H1 (cell line): ENCODE data around the gene ZNF576. TPM values are rescaled to one million over a fixed set of nuclear protein-coding genes. Genes with fewer than 3 reads are reported as not detected.

Experiments used
- CTCF ChIA-PET: fragments of 300-600 bp; sonication (Branson Sonifier 250); formaldehyde crosslinking; loops from one replicate; lab custom pipeline; 2021; ENCODE audit not compliant: partially characterized antibody; lab: Charles Lee
- POLR2A ChIA-PET: fragments of 300-600 bp; sonication (Branson Sonifier 250); formaldehyde crosslinking; loops from one replicate; lab custom pipeline; 2021; ENCODE audit warnings: inconsistent platforms; ENCODE audit not compliant: partially characterized antibody; lab: Charles Lee
- DNase-seq, 2 experiments: peaks; one replicate each; pipeline versions ENCODE4 v3.0.0 to v3.0.0-alpha.2; 2010 to 2022; ENCODE audit warnings: low spot score in 2 of 2, low read depth in 1 of 2, mixed read lengths in 1 of 2
- FAIRE-seq: peaks from 2 replicates; lab custom pipeline; 2011; peaks lifted over from hg19 to GRCh38; lab: Jason Lieb, UNC
- H2AFZ ChIP-seq: 2 replicates; pipeline ENCODE4 v1.8.1; 2012; ENCODE audit warnings: low read length, inconsistent platforms
- H2AK5ac ChIP-seq: 2 replicates; pipeline ENCODE4 v1.6.1; 2013; ENCODE audit warnings: low read depth, low read length
- H2BK120ac ChIP-seq: replicated peaks from 2 replicates; pipeline ENCODE3; 2013; ENCODE audit warnings: low read depth, low read length, inconsistent platforms
- H2BK12ac ChIP-seq: 2 replicates; pipeline ENCODE4 v1.6.1; 2013; ENCODE audit warnings: low read depth, low read length
- H2BK15ac ChIP-seq: 2 replicates; pipeline ENCODE4 v1.6.1; 2013; ENCODE audit warnings: low read length
- H2BK20ac ChIP-seq: 2 replicates; pipeline ENCODE4 v1.6.1; 2013; ENCODE audit warnings: low read length
- H2BK5ac ChIP-seq: 2 replicates; pipeline ENCODE4 v1.6.1; 2013; ENCODE audit warnings: low read depth, low read length
- H3K14ac ChIP-seq: 2 replicates; pipeline ENCODE4 v1.6.1; 2013; ENCODE audit warnings: inconsistent platforms; ENCODE audit not compliant: insufficient read length
- H3K18ac ChIP-seq: 2 replicates; pipeline ENCODE4 v1.6.1; 2013; ENCODE audit warnings: low read length; ENCODE audit errors: extremely low read depth
- H3K23ac ChIP-seq: 2 replicates; pipeline ENCODE4 v1.6.1; 2013; ENCODE audit warnings: inconsistent platforms; ENCODE audit not compliant: insufficient read length
- H3K23me2 ChIP-seq: 2 replicates; pipeline ENCODE4 v1.6.1; 2013; ENCODE audit warnings: low read depth, low read length
- H3K27ac ChIP-seq: 2 replicates; pipeline ENCODE4 v1.6.1; 2011; ENCODE audit warnings: low read depth, low read length, inconsistent platforms
- H3K27me3 ChIP-seq, 4 experiments: replicated peaks in 1 of 4; 1 replicate in 1 of 4; 2 replicates in 3 of 4; pipeline versions ENCODE4 v1.6.1 to v1.8.1; 2011 to 2013; ENCODE audit warnings: low read length in 3 of 4, mild to moderate bottlenecking in 3 of 4, inconsistent platforms in 2 of 4, mixed read lengths in 2 of 4, moderate library complexity in 1 of 4; ENCODE audit not compliant: control insufficient read depth in 3 of 4, insufficient read depth in 3 of 4; ENCODE audit errors: extremely low read depth in 1 of 4
- H3K36me3 ChIP-seq, 4 experiments: 2 replicates each; pipeline versions ENCODE4 v1.6.1 to v1.8.1; 2011 to 2013; ENCODE audit warnings: mild to moderate bottlenecking in 4 of 4, low read length in 3 of 4, moderate library complexity in 2 of 4, control low read depth in 1 of 4, inconsistent platforms in 1 of 4; ENCODE audit not compliant: insufficient read depth in 4 of 4, control insufficient read depth in 2 of 4
- H3K4ac ChIP-seq: replicated peaks from 2 replicates; pipeline ENCODE3; 2013; ENCODE audit warnings: low read length, low read depth, mixed read lengths, inconsistent platforms; ENCODE audit not compliant: insufficient read length
- H3K4me1 ChIP-seq, 4 experiments: replicated peaks in 1 of 4; 1 replicate in 1 of 4; 2 replicates in 3 of 4; pipeline versions ENCODE4 v1.6.1 to v1.8.1; 2011 to 2013; ENCODE audit warnings: low read length in 3 of 4, inconsistent platforms in 2 of 4, mixed read lengths in 1 of 4; ENCODE audit not compliant: insufficient read depth in 4 of 4, control insufficient read depth in 3 of 4
- H3K4me2 ChIP-seq, 2 experiments: 2 replicates each; pipeline versions ENCODE4 v1.6.1 to v1.8.1; 2011 to 2013; ENCODE audit warnings: low read depth in 2 of 2, low read length in 2 of 2, control low read depth in 1 of 2, inconsistent platforms in 1 of 2, mild to moderate bottlenecking in 1 of 2; ENCODE audit not compliant: insufficient read depth in 1 of 2
- H3K4me3 ChIP-seq, 4 experiments: fragments of 200-600, 300-600 bp in 1 of 4; sonication (generic), shearing (Covaris generic), sonication (Bioruptor Twin) in 1 of 4; 2 replicates each; pipeline versions ENCODE4 v1.5.1 to v1.8.1; 2011 to 2016; ENCODE audit warnings: low read length in 4 of 4, low read depth in 3 of 4, control low read depth in 2 of 4, inconsistent platforms in 2 of 4, mild to moderate bottlenecking in 2 of 4, mixed read lengths in 1 of 4, moderate library complexity in 1 of 4; ENCODE audit not compliant: insufficient read depth in 2 of 4; ENCODE audit errors: extremely low read depth in 1 of 4
- H3K56ac ChIP-seq: replicated peaks from 2 replicates; pipeline ENCODE3; 2013; ENCODE audit warnings: low read depth, mild to moderate bottlenecking, mixed read lengths, low read length, inconsistent platforms; ENCODE audit not compliant: insufficient read length
- H3K79me1 ChIP-seq: 2 replicates; pipeline ENCODE4 v1.6.1; 2013; ENCODE audit warnings: low read depth, low read length, control low read depth
- H3K79me2 ChIP-seq, 2 experiments: 2 replicates each; pipeline versions ENCODE4 v1.6.1 to v1.8.1; 2012 to 2013; ENCODE audit warnings: low read length in 2 of 2, mild to moderate bottlenecking in 2 of 2, inconsistent platforms in 1 of 2; ENCODE audit not compliant: insufficient read depth in 2 of 2, control insufficient read depth in 1 of 2
- H3K9ac ChIP-seq, 4 experiments: replicated peaks in 1 of 4; 1 replicate in 1 of 4; 2 replicates in 3 of 4; pipeline versions ENCODE4 v1.6.1 to v1.8.1; 2011 to 2013; ENCODE audit warnings: low read depth in 3 of 4, low read length in 3 of 4, control low read depth in 2 of 4, mild to moderate bottlenecking in 2 of 4, moderate library complexity in 2 of 4, inconsistent platforms in 1 of 4; ENCODE audit errors: extremely low read depth in 1 of 4
- H3K9me3 ChIP-seq, 2 experiments: 2 replicates each; pipeline versions ENCODE4 v1.6.1 to v1.8.1; 2012 to 2013; ENCODE audit warnings: mild to moderate bottlenecking in 2 of 2, moderate library complexity in 2 of 2, control low read depth in 1 of 2, inconsistent platforms in 1 of 2, low read depth in 1 of 2, low read length in 1 of 2, mixed read lengths in 1 of 2; ENCODE audit not compliant: insufficient read depth in 2 of 2
- H4K20me1 ChIP-seq, 2 experiments: replicated peaks in 1 of 2; 2 replicates each; pipeline versions ENCODE3 to v1.8.1; 2011 to 2013; ENCODE audit warnings: inconsistent platforms in 2 of 2, low read length in 2 of 2, mild to moderate bottlenecking in 1 of 2; ENCODE audit not compliant: insufficient read depth in 2 of 2, control insufficient read depth in 1 of 2
- H4K5ac ChIP-seq: 2 replicates; pipeline ENCODE4 v1.6.1; 2013; ENCODE audit warnings: low read length, low read depth, mixed read lengths, inconsistent platforms; ENCODE audit not compliant: insufficient read length
- H4K8ac ChIP-seq: 2 replicates; pipeline ENCODE4 v1.8.0; 2013; ENCODE audit warnings: mild to moderate bottlenecking, moderate library complexity, low read length, inconsistent platforms; ENCODE audit not compliant: insufficient read depth; ENCODE audit errors: extremely low read depth
- H4K91ac ChIP-seq: replicated peaks from 2 replicates; pipeline ENCODE3; 2013; ENCODE audit warnings: low read length, mixed read lengths, inconsistent platforms; ENCODE audit not compliant: insufficient read length
- ATF2 ChIP-seq: IDR thresholded peaks from 2 replicates; pipeline ENCODE4 v1.6.1; 2012; ENCODE audit warnings: low read length, inconsistent platforms
- CHD1 ChIP-seq: IDR thresholded peaks from 2 replicates; pipeline ENCODE4 v1.6.1; 2012; ENCODE audit warnings: low read depth, low read length, improper control_type of control experiment
- CREB1 ChIP-seq: IDR thresholded peaks from 2 replicates; pipeline ENCODE4 v1.6.1; 2012; ENCODE audit warnings: inconsistent platforms
- CTBP2 ChIP-seq: IDR thresholded peaks from 2 replicates; pipeline ENCODE4 v1.7.0; 2011; ENCODE audit warnings: borderline replicate concordance, mild to moderate bottlenecking, moderate library complexity, mixed read lengths, low read length; ENCODE audit not compliant: insufficient read depth, insufficient read length
- MAFK ChIP-seq: IDR thresholded peaks from 2 replicates; pipeline ENCODE4 v1.6.1; 2012; ENCODE audit warnings: low read depth, mild to moderate bottlenecking, improper control_type of control experiment, low read length
- SIN3A ChIP-seq, 2 experiments: IDR thresholded peaks in 1 of 2; conservative IDR thresholded peaks in 1 of 2; 2 replicates each; pipeline ENCODE4 v1.6.1; 2011 to 2012; ENCODE audit warnings: low read length in 2 of 2, improper control_type of control experiment in 1 of 2, low read depth in 1 of 2, mild to moderate bottlenecking in 1 of 2
- TAF7 ChIP-seq: optimal IDR thresholded peaks from 2 replicates; pipeline ENCODE3; 2011; ENCODE audit warnings: low read depth, mild to moderate bottlenecking, inconsistent platforms, low read length, moderate library complexity, borderline replicate concordance
- USF2 ChIP-seq: IDR thresholded peaks from 2 replicates; pipeline ENCODE4 v1.6.1; 2011; ENCODE audit warnings: low read length, improper control_type of control experiment
- WGBS, 2 experiments: shearing (Covaris generic) in 1 of 2; methylation state at CpG; one replicate each; pipeline versions ENCODE4 v1.1.6 to v1.1.7; 2013 to 2015; ENCODE audit warnings: low lambda C conversion rate in 2 of 2, mixed read lengths in 2 of 2, inconsistent platforms in 1 of 2, low coverage in 1 of 2, missing lambda C conversion rate in 1 of 2; ENCODE audit not compliant: insufficient replicate concordance in 2 of 2, insufficient coverage in 1 of 2, insufficient read length in 1 of 2; ENCODE audit errors: extremely low coverage in 1 of 2, missing lambda C conversion rate in 1 of 2; 5-methylcytosine and 5-hydroxymethylcytosine counted together
- polyA plus RNA-seq, 7 experiments: library from polyadenylated mRNA; depleted of rRNA in 3 of 7; stranded (reverse) in 5 of 7; unstranded in 2 of 7; fragments of >200 nt in 5 of 7; fragments of 200-250 nt in 2 of 7; gene quantifications; 1 replicate in 5 of 7; 2 replicates in 1 of 7; 4 replicates in 1 of 7; pipeline versions ENCODE4 v1.2.1 to v1.2.3, GENCODE V29; 2011 to 2013; ENCODE audit warnings: missing spikeins in 2 of 7, mixed read lengths in 2 of 7
- total RNA-seq: library from RNA; stranded (reverse); fragmentation: NEBNext Ultra II Directional; extraction: Animal tissue kit (Norgen Biotek cat#: 25700); gene quantifications from 2 replicates; pipeline ENCODE4 v1.2.1, GENCODE V29; 2021

The ZNF576 gene
- total and polyA plus RNA-seq, 2 of the 8 experiments (the other 6 are each of a cell fraction or from before 2014, with no cell fraction given), result 13.6 to 32.4 TPM

- Histone ChIP-seq H3K18ac (no peak overlapping the region), H3K4ac (no peak overlapping the region), H2BK20ac (no peak overlapping the region), H3K4me3 (no peak overlapping the region), H3K36me3 (peaks cover 0 to 8% (median 0%) of the 10 kb centered on the region in 4 experiments; a peak in 2 of 8 replicates), H4K8ac (no peak overlapping the region), H3K27me3 (no peaks in the 10 kb centered on the region), H3K23ac (no peak overlapping the region), H3K56ac (no peak overlapping the region), H3K79me1 (no peaks in the 10 kb centered on the region; the same call in 1 of the 2 replicates), H3K27ac (no peak overlapping the region), H2AFZ (no peak overlapping the region), H3K4me2 (no peak overlapping the region), H4K91ac (no peak overlapping the region), H3K9ac (no peak overlapping the region), H4K20me1 (peaks cover 0 to 8% of the 10 kb centered on the region in 2 experiments), H3K79me2 (no peaks in the 10 kb centered on the region), H2BK5ac (no peak overlapping the region), H2AK5ac (no peak overlapping the region), H4K5ac (no peak overlapping the region), H3K14ac (no peak overlapping the region), H3K9me3 (no peaks in the 10 kb centered on the region), H2BK15ac (no peak overlapping the region), H3K23me2 (no peaks in the 10 kb centered on the region), H2BK12ac (no peak overlapping the region), H3K4me1 (no peaks in the 10 kb centered on the region), H2BK120ac (no peak overlapping the region)
- no peak for FAIRE-seq
- WGBS, 2 experiments, result 89% methylated on average over 12 of the region's 12 CpGs; no CpG with 5 or more reads in 1 of the 2 experiments
- ChIA-PET CTCF (interaction anchor here (1.2 to 10.7 kb wide), 6 partner anchors 11 to 39 kb away, joined by 3 to 122 read pairs (median 4); partner anchors contain the start of genes IRGQ, PINLYP, XRCC1 and ZNF575), POLR2A (interaction anchor here (0.6 to 1.1 kb wide), 3 partner anchors 14 to 99 kb away, joined by 3 to 4 read pairs (median 3); partner anchors contain the start of gene XRCC1)
- DNase-seq, result no peak
- no peak for TF ChIP-seq CTBP2
- no peak for TF ChIP-seq ATF2
- TF ChIP-seq CHD1, result no peak
- TF ChIP-seq TAF7, result no peak
- TF ChIP-seq SIN3A (conservative IDR thresholded peaks at IDR 0.05 in 1 of 2, IDR thresholded peaks at IDR 0.05 in 1 of 2; ENCODE audit: low read depth in 1 of 2, low read length in 2 of 2), result no peak
- TF ChIP-seq USF2, result no peak
- TF ChIP-seq CREB1, result no peak
- no peak for TF ChIP-seq MAFK
Measured at GRCh38 chr19:43561139-43561970, 35.0 kb upstream of the ZNF576 start.
